Gastroesophageal sphincter (tissue), 4 donors: ENCODE data around the gene LTO1. TPM values are rescaled to one million over a fixed set of nuclear protein-coding genes. Genes with fewer than 3 reads are reported as not detected.
"Not testable (repeated sequence)": the region's sequence is repeated elsewhere in the genome, so short reads cannot be mapped to it uniquely, and the experiment has no call there.

Experiments
- ATAC-seq: fragments of 150-250 bp; one replicate; pipeline ENCODE4 v1.9.1; 2016; ENCODE audit warnings: mild to moderate bottlenecking, moderate library complexity
- H3K27ac ChIP-seq, 4 donors: fragments of 200-600 bp; sonication (generic) in 3 of 4; 1 replicate in 3 of 4; 2 replicates in 1 of 4; pipeline ENCODE4 v1.5.1; 2016 to 2019
- H3K27me3 ChIP-seq: fragments of 200-600 bp; sonication (generic); one replicate; pipeline ENCODE4 v1.5.1; 2019
- H3K36me3 ChIP-seq, 2 donors: fragments of 200-600 bp; sonication (generic); one replicate each; pipeline ENCODE4 v1.5.1; 2019; ENCODE audit warnings: control low read depth in 1 of 2
- H3K4me1 ChIP-seq, 3 donors: fragments of 200-600 bp; sonication (generic); 1 replicate in 2 of 3; 2 replicates in 1 of 3; pipeline ENCODE4 v1.5.1; 2016 to 2019; ENCODE audit warnings: control low read depth in 2 of 3
- H3K4me3 ChIP-seq, 2 donors: fragments of 200-600 bp; sonication (generic); one replicate each; pipeline ENCODE4 v1.5.1; 2019; ENCODE audit warnings: mild to moderate bottlenecking in 1 of 2, moderate library complexity in 1 of 2
- H3K9me3 ChIP-seq, 3 donors: fragments of 200-600 bp; sonication (generic); one replicate each; pipeline ENCODE4 v1.5.1; 2017 to 2019; ENCODE audit warnings: control low read depth in 2 of 3
- CTCF ChIP-seq, 4 experiments: fragments of 200-600 bp in 2 of 4; fragments of 450-650 bp in 2 of 4; sonication (generic) in 1 of 4; IDR thresholded peaks; one replicate each; pipeline ENCODE4 v1.5.1; 2017 to 2019; ENCODE audit warnings: antibody characterized with exemption in 4 of 4, mild to moderate bottlenecking in 2 of 4, moderate library complexity in 2 of 4
- EP300 ChIP-seq: sonication (generic); formaldehyde crosslinking; IDR thresholded peaks from one replicate; pipeline ENCODE4 v1.6.1; 2017; ENCODE audit warnings: antibody characterized with exemption, mild to moderate bottlenecking
- POLR2A ChIP-seq, 2 donors: fragments of 450-650 bp; IDR thresholded peaks; one replicate each; pipeline ENCODE4 v1.6.1; 2017; ENCODE audit warnings: antibody characterized with exemption in 2 of 2, mild to moderate bottlenecking in 2 of 2, moderate library complexity in 1 of 2
- POLR2AphosphoS5 ChIP-seq: sonication (generic); formaldehyde crosslinking; IDR thresholded peaks from one replicate; pipeline ENCODE4 v1.6.1; 2017; ENCODE audit warnings: antibody characterized with exemption
- WGBS, 2 donors: methylation state at CpG; one replicate each; pipeline ENCODE4 v1.1.5; 2018; ENCODE audit warnings: low coverage in 1 of 2; 5-methylcytosine and 5-hydroxymethylcytosine counted together
- total RNA-seq, 4 donors: library from RNA; depleted of rRNA; stranded (reverse); fragments of >200 nt; gene quantifications; one replicate each; pipeline ENCODE4 v1.1.0, GENCODE V29; 2016

LTO1 gene
- total RNA-seq, 4 donors from 2014 or later = 13.7 to 34.4 (median 18.0) TPM

- 49 to 77% methylated on average over 5 to 7 of the region's 15 CpGs for WGBS, 2 donors
These were observed 21.8 kb upstream of the LTO1 start for GRCh38 chr11:69696749-69697468.

GRCh38 chr11:69695995-69696394 lies 20.8 kb upstream of the LTO1 start:
- not testable (repeated sequence) for H3K27ac ChIP-seq, H3K36me3 ChIP-seq, ATAC-seq, H3K4me1 ChIP-seq, H3K4me3 ChIP-seq
- 100% methylated on average over 1 of the region's 6 CpGs; no CpG with 5 or more reads in 1 of the 2 donors for WGBS, 2 donors
- H3K9me3 ChIP-seq = peaks cover 0 to 19% (median 0%) of the 10 kb centered on the region in 3 donors
- H3K27me3 ChIP-seq = peaks cover 80% of the 10 kb centered on the region

More at GRCh38 chr11:69696749-69697468, 21.8 kb upstream of the LTO1 start:
- no peak for TF ChIP-seq POLR2A (IDR thresholded peaks at IDR 0.05)
- TF ChIP-seq EP300 = no peak
- TF ChIP-seq CTCF (IDR thresholded peaks at IDR 0.05) = no peak
- TF ChIP-seq POLR2AphosphoS5 = no peak
- no peak overlapping the region for H3K4me3 ChIP-seq
- H3K27ac ChIP-seq = no peak overlapping the region
- ATAC-seq = no peak
- no peaks in the 10 kb centered on the region for H3K36me3 ChIP-seq
- H3K4me1 ChIP-seq = peaks cover 0 to under 1% (median 0%) of the 10 kb centered on the region in 3 donors
- peaks cover 80% of the 10 kb centered on the region for H3K27me3 ChIP-seq
- peaks cover 0 to 12% (median 0%) of the 10 kb centered on the region in 3 donors for H3K9me3 ChIP-seq

- H3K27me3 ChIP-seq = peaks cover 78% of the 10 kb centered on the region
- no peak for ATAC-seq
- TF ChIP-seq CTCF (IDR thresholded peaks at IDR 0.05) = no peak
- TF ChIP-seq POLR2A (IDR thresholded peaks at IDR 0.05) = no peak
- TF ChIP-seq POLR2AphosphoS5 = no peak
- no peak for TF ChIP-seq EP300
These were observed 20.4 kb upstream of the LTO1 start for GRCh38 chr11:69695581-69695980.

GRCh38 chr11:69694781-69695180 lies 19.6 kb upstream of the LTO1 start:
- Histone ChIP-seq H3K27ac (no peak overlapping the region), H3K4me3 (no peak overlapping the region), H3K36me3 (no peaks in the 10 kb centered on the region), H3K27me3 (peaks cover 80% of the 10 kb centered on the region), H3K9me3 (peaks cover 0 to 19% (median 0%) of the 10 kb centered on the region in 3 donors), H3K4me1 (no peaks in the 10 kb centered on the region)
- WGBS, 2 donors = 100% methylated on average over 2 of the region's 10 CpGs
- no peak for ATAC-seq
- TF ChIP-seq CTCF (IDR thresholded peaks at IDR 0.05) = no peak
- no peak for TF ChIP-seq POLR2AphosphoS5
- no peak for TF ChIP-seq EP300
- TF ChIP-seq POLR2A (IDR thresholded peaks at IDR 0.05) = no peak

More at GRCh38 chr11:69695581-69695980, 20.4 kb upstream of the LTO1 start:
- H3K4me1 ChIP-seq = no peaks in the 10 kb centered on the region
- no peak overlapping the region for H3K27ac ChIP-seq
- WGBS, 2 donors = 71 to 73% methylated on average over 3 to 4 of the region's 7 CpGs
- peaks cover 0 to 19% (median 0%) of the 10 kb centered on the region in 3 donors for H3K9me3 ChIP-seq
- no peak overlapping the region for H3K4me3 ChIP-seq
- no peaks in the 10 kb centered on the region for H3K36me3 ChIP-seq

GRCh38 chr11:69692422-69692821 lies 17.3 kb upstream of the LTO1 start:
- peaks cover 0 to 19% (median 0%) of the 10 kb centered on the region in 3 donors for H3K9me3 ChIP-seq
- no peak overlapping the region for H3K27ac ChIP-seq
- H3K4me1 ChIP-seq = no peaks in the 10 kb centered on the region
- TF ChIP-seq POLR2A (IDR thresholded peaks at IDR 0.05) (no peak), CTCF (IDR thresholded peaks at IDR 0.05) (no peak), POLR2AphosphoS5 (no peak), EP300 (no peak)
- peaks cover 57% of the 10 kb centered on the region for H3K27me3 ChIP-seq
- no peak overlapping the region for H3K4me3 ChIP-seq
- H3K36me3 ChIP-seq = no peaks in the 10 kb centered on the region
- ATAC-seq = no peak
